ENCODE measurements around the gene SCNN1G. TPM values are rescaled to one million over a fixed set of nuclear protein-coding genes. Genes with fewer than 3 reads are reported as not detected.
A peak's percentile ranks its signal among the peaks of the same experiment; 100 is the strongest.

Gene SCNN1G
- total and polyA plus RNA-seq, 2 of the 13 experiments (the other 11 are each of a cell fraction or from before 2014, with no cell fraction given), result not detected

GRCh38 chr16:23152386-23153178, 30.0 kb upstream of the SCNN1G start:
- peaks cover 2 to 8% of the 10 kb centered on the region in 2 experiments; a peak in 1 of 5 replicates for H3K27me3 ChIP-seq (ENCODE audit: control insufficient read depth in 1 of 2, insufficient read depth in 2 of 2, low read length in 2 of 2)
- H2AFZ ChIP-seq (ENCODE audit: low read length), result peak overlapping the region; percentile 78
- H3K4me3 ChIP-seq (replicated peaks in 1 of 3; ENCODE audit: insufficient read depth in 1 of 3, low read depth in 2 of 3, low read length in 3 of 3), result 0 out of 6 replicates have a peak overlapping the region, but pooled peaks of 1 of the 3 experiments have one; percentile 1
- in situ Hi-C loops (cut with HindIII; ENCODE audit: extremely low pct_ligation_motif_present, low pct_unique_long_range_greater_than_20kb), result no loop called here
- no TSS peak for BruUV-seq (replicated peaks)
- DNase-seq (ENCODE audit: low spot score), result no peak
- H4K20me1 ChIP-seq (ENCODE audit: insufficient read depth, low read length), result peaks cover under 1% of the 10 kb centered on the region; the same call in 1 of the 2 replicates
- 29% methylated on average over 12 of the region's 12 CpGs for WGBS (ENCODE audit: low lambda C conversion rate)
- ChIA-PET CTCF (ENCODE audit: low intra/inter-chr PET ratio, low total read pairs) (no interaction called here), POLR2A (interaction anchor here (1.2 kb wide), 1 partner anchor 11 kb away, joined by 3 read pairs; no protein-coding TSS in a partner anchor)
- peaks cover 10% of the 10 kb centered on the region for H3K79me2 ChIP-seq (ENCODE audit: insufficient read depth, low read length)
- ATAC-seq, result no peak
- FAIRE-seq, result no peak
- no peak overlapping the region for H3K9ac ChIP-seq (ENCODE audit: insufficient read depth, low read depth, low read length)
- no peak overlapping the region for H3K27ac ChIP-seq (ENCODE audit: extremely low read length, insufficient read depth, low read length)
- H3K9me3 ChIP-seq (ENCODE audit: low read length), result no peaks in the 10 kb centered on the region
- intact Hi-C loops (cut with micrococcal nuclease; ENCODE audit: unreplicated experiment), result no loop called here
- peaks cover 30% of the 10 kb centered on the region for H3K4me1 ChIP-seq (ENCODE audit: insufficient read depth, low read length)
- TF ChIP-seq SOX13 (IDR thresholded peaks at IDR 0.05) (no peak), SOX13 (CRISPR knock-in tag; conservative IDR thresholded peaks at IDR 0.05 in 1 of 2, IDR thresholded peaks at IDR 0.05 in 1 of 2) (no peak), ZNF770 (CRISPR knock-in tag; IDR thresholded peaks at IDR 0.05) (peak; percentile 69), ZNF746 (CRISPR knock-in tag; IDR thresholded peaks at IDR 0.05) (no peak), TBX2 (CRISPR knock-in tag; IDR thresholded peaks at IDR 0.05; ENCODE audit: borderline replicate concordance) (0 out of 2 replicates have a peak, but pooled peaks have one; percentile 33)
- H3K4me2 ChIP-seq (ENCODE audit: low read depth, low read length), result peak overlapping the region; percentile 36; the same call in 1 of the 2 replicates
- no peaks in the 10 kb centered on the region for H3K36me3 ChIP-seq (replicated peaks in 1 of 2; ENCODE audit: control insufficient read depth in 1 of 2, insufficient read depth in 2 of 2, low read length in 2 of 2)

Data from HepG2 (cell line).